WTC11 (cell line): ENCODE measurements around the gene SMARCA2. TPM values are rescaled to one million over a fixed set of nuclear protein-coding genes. Genes with fewer than 3 reads are reported as not detected.

Experiments
- ATAC-seq: fragments of 200-7000 bp; cut with Tn5 transposase; 2 replicates; pipeline ENCODE4 v1.10.0; 2021; ENCODE audit warnings: mild to moderate bottlenecking, moderate library complexity
- CTCF ChIA-PET: fragments of 300-600 bp; sonication (Branson Sonifier 250); formaldehyde crosslinking; loops from one replicate; lab custom pipeline; 2021; ENCODE audit warnings: antibody characterized with exemption; lab: Charles Lee
- POLR2A ChIA-PET: fragments of 350-600 bp; sonication (Branson Sonifier 250); formaldehyde crosslinking; loops from one replicate; lab custom pipeline; 2021; ENCODE audit warnings: antibody characterized with exemption; lab: Charles Lee
- DNase-seq: peaks from one replicate; pipeline ENCODE4 v3.0.0; 2021; ENCODE audit warnings: low spot score
- H3K27ac Mint-ChIP-seq: 2 replicates; pipeline ENCODE4 v1.8.0; 2021; ENCODE audit warnings: mixed read lengths
- H3K27me3 Mint-ChIP-seq: 2 replicates; pipeline ENCODE4 v1.8.0; 2021; ENCODE audit warnings: low read depth, mild to moderate bottlenecking, moderate library complexity, mixed read lengths
- H3K36me3 Mint-ChIP-seq: 2 replicates; pipeline ENCODE4 v1.8.0; 2021; ENCODE audit warnings: mixed read lengths
- H3K4me1 Mint-ChIP-seq: 2 replicates; pipeline ENCODE4 v1.8.0; 2022; ENCODE audit warnings: mixed read lengths
- H3K4me3 Mint-ChIP-seq: 2 replicates; pipeline ENCODE4 v1.8.0; 2021; ENCODE audit warnings: mild to moderate bottlenecking, moderate library complexity, mixed read lengths
- H3K9me3 Mint-ChIP-seq: 2 replicates; pipeline ENCODE4 v1.8.0; 2021; ENCODE audit warnings: mixed read lengths
- ESRRA ChIP-seq: sonication (generic); formaldehyde crosslinking; IDR thresholded peaks from 2 replicates; pipeline ENCODE4 v1.8.1; 2022; ENCODE audit warnings: mild to moderate bottlenecking, missing genetic modification reagents, borderline replicate concordance
- GTF2I ChIP-seq: fragments of 250-450 bp; sonication (Bioruptor Pico); conservative IDR thresholded peaks from 2 replicates; pipeline ENCODE4 v1.4.0; 2021; ENCODE audit warnings: mild to moderate bottlenecking
- HMGA2 ChIP-seq: fragments of 250-450 bp; sonication (Bioruptor Pico); IDR thresholded peaks from 2 replicates; pipeline ENCODE4 v1.4.0; 2021; ENCODE audit warnings: mild to moderate bottlenecking, moderate library complexity
- NR1H2 ChIP-seq: sonication (generic); formaldehyde crosslinking; IDR thresholded peaks from 2 replicates; pipeline ENCODE4 v1.9.0; 2021; ENCODE audit warnings: mild to moderate bottlenecking, moderate library complexity, missing genetic modification reagents
- NR3C1 ChIP-seq: sonication (generic); formaldehyde crosslinking; conservative IDR thresholded peaks from 2 replicates; pipeline ENCODE4 v1.8.1; 2023; ENCODE audit warnings: low read depth, mild to moderate bottlenecking, missing genetic modification reagents
- SMAD4 ChIP-seq: sonication (generic); formaldehyde crosslinking; IDR thresholded peaks from 2 replicates; pipeline ENCODE4 v1.8.0; 2022; ENCODE audit warnings: mild to moderate bottlenecking, missing genetic modification reagents
- total RNA-seq: library from RNA; stranded (reverse); gene quantifications from 3 replicates; pipeline ENCODE4 v1.2.3, GENCODE V29; 2021
- TF ChIP-seq, protein P1 (sequence below): fragments of 250-450 bp; sonication (Bioruptor Pico); IDR thresholded peaks from 2 replicates; pipeline ENCODE4 v1.8.0; 2021; ENCODE audit warnings: mild to moderate bottlenecking
- TF ChIP-seq, protein P2 (sequence below): sonication (generic); formaldehyde crosslinking; IDR thresholded peaks from 2 replicates; pipeline ENCODE4 v1.8.1; 2023; ENCODE audit warnings: mild to moderate bottlenecking, missing genetic modification reagents
- TF ChIP-seq, protein P3 (sequence below): fragments of 250-450 bp; sonication (Bioruptor Pico); IDR thresholded peaks from 2 replicates; pipeline ENCODE4 v1.9.0; 2021; ENCODE audit warnings: mild to moderate bottlenecking
- TF ChIP-seq, protein P4 (sequence below): sonication (generic); formaldehyde crosslinking; IDR thresholded peaks from 2 replicates; pipeline ENCODE4 v1.8.1; 2023; ENCODE audit warnings: mild to moderate bottlenecking, missing genetic modification reagents
- TF ChIP-seq, protein P5 (sequence below): fragments of 250-450 bp; sonication (Bioruptor Pico); IDR thresholded peaks from 2 replicates; pipeline ENCODE4 v1.9.0; 2021; ENCODE audit warnings: moderate library complexity, mild to moderate bottlenecking, inconsistent platforms, borderline replicate concordance
- TF ChIP-seq, protein P6 (sequence below): sonication (generic); formaldehyde crosslinking; IDR thresholded peaks from 2 replicates; pipeline ENCODE4 v1.8.0; 2023; ENCODE audit warnings: missing genetic modification reagents, mild to moderate bottlenecking, borderline replicate concordance
- TF ChIP-seq, protein P7 (sequence below): sonication (generic); formaldehyde crosslinking; IDR thresholded peaks from 2 replicates; pipeline ENCODE4 v1.8.1; 2022; ENCODE audit warnings: missing genetic modification reagents, borderline replicate concordance

SMARCA2 gene
- total RNA-seq, 1 experiment from 2014 or later = 20.3 TPM

DNA sequence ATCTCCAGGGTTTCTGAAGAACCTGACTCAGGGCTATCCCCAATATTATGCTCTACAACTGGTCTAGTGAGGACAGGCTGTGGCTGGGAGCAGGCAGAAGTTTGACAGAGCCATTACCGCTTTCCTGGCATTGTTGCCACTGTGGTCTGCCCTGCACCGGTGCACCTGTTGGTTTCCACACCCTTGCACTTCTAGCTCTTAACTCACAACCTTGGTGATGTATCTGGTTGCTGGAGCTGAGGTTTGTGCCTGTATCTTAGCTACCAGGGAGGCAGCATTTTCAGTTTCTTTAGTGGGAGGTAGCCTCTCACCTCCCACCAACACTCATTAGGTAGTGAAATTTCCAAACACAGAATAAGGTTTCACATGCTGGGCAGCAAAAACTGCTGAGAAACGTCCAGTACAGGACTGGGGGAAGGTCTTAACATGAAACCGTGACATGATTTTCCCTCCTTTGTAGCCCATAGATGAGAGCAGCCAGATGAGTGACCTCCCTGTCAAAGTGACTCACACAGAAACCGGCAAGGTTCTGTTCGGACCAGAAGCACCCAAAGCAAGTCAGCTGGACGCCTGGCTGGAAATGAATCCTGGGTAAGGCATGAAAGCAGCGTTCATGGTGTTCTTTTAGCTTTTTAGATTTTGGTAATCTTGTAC is 57.7 kb downstream of the SMARCA2 start (continued):
- TF ChIP-seq, protein P1, sequence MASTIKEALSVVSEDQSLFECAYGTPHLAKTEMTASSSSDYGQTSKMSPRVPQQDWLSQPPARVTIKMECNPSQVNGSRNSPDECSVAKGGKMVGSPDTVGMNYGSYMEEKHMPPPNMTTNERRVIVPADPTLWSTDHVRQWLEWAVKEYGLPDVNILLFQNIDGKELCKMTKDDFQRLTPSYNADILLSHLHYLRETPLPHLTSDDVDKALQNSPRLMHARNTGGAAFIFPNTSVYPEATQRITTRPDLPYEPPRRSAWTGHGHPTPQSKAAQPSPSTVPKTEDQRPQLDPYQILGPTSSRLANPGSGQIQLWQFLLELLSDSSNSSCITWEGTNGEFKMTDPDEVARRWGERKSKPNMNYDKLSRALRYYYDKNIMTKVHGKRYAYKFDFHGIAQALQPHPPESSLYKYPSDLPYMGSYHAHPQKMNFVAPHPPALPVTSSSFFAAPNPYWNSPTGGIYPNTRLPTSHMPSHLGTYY = no peak
- TF ChIP-seq HMGA2 (CRISPR knock-in tag) = no peak
- TF ChIP-seq, protein P2, sequence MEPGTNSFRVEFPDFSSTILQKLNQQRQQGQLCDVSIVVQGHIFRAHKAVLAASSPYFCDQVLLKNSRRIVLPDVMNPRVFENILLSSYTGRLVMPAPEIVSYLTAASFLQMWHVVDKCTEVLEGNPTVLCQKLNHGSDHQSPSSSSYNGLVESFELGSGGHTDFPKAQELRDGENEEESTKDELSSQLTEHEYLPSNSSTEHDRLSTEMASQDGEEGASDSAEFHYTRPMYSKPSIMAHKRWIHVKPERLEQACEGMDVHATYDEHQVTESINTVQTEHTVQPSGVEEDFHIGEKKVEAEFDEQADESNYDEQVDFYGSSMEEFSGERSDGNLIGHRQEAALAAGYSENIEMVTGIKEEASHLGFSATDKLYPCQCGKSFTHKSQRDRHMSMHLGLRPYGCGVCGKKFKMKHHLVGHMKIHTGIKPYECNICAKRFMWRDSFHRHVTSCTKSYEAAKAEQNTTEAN (CRISPR knock-in tag) = no peak
- TF ChIP-seq, all 79 proteins: peak for 0

DNA sequence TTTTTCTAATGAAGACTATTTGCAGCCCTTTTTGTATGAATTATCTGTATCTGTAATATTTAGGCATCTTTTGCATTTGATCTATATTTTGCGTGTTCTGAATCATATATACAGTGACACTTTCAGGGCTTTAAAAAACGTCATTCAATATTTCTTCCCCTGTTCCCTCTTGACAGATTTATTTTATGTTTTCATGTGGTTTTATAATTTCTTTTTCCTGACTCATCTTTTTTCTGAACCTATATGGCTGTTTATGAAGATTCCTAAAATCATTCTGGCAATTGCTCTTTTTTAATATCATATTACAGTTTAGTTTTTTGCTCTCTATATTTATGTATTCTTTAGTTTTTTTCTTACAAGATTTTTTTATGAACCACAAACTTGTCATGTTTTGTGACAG is 67.6 kb downstream of the SMARCA2 start:
- DNase-seq = no peak
- Mint-ChIP-seq H3K4me3 (no peak overlapping the region), H3K27ac (no peak overlapping the region), H3K27me3 (no peaks in the 10 kb centered on the region), H3K9me3 (no peaks in the 10 kb centered on the region), H3K4me1 (no peaks in the 10 kb centered on the region), H3K36me3 (0 out of 2 replicates have a peak, but pooled peaks cover 3% of the 10 kb centered on the region)
- ATAC-seq = no peak
- TF ChIP-seq, protein P3, sequence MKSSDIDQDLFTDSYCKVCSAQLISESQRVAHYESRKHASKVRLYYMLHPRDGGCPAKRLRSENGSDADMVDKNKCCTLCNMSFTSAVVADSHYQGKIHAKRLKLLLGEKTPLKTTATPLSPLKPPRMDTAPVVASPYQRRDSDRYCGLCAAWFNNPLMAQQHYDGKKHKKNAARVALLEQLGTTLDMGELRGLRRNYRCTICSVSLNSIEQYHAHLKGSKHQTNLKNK (CRISPR knock-in tag) = no peak
- CTCF ChIA-PET = no interaction called here
- POLR2A ChIA-PET = no interaction called here

DNA sequence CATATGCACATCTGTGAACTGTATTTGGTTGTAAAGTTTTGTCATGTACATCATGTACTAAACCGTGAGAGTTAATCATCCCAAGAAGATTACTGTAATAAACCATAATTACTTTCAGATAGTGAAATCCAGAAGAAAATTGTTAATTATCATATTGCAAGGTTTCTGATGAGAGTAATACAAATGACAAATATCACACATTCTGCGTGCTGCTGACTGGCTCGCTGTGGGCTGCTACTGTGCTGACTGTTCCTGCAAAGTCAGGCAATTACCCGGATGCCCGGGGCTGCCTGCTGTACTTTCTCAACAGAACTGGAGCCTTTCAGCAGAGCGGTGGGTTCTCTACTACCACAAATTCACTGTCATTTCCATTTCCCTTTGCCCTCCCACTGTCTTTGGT is 68.3 kb downstream of the SMARCA2 start:
- DNase-seq = no peak
- H3K9me3 Mint-ChIP-seq = no peaks in the 10 kb centered on the region
- 0 out of 2 replicates have a peak, but pooled peaks cover 3% of the 10 kb centered on the region for H3K36me3 Mint-ChIP-seq
- no peak for ATAC-seq
- no peak for TF ChIP-seq NR1H2
- ChIA-PET CTCF (no interaction called here), POLR2A (no interaction called here)
- no peak overlapping the region for H3K27ac Mint-ChIP-seq
- no peak overlapping the region for H3K4me3 Mint-ChIP-seq
- H3K4me1 Mint-ChIP-seq = no peaks in the 10 kb centered on the region
- H3K27me3 Mint-ChIP-seq = no peaks in the 10 kb centered on the region

DNA sequence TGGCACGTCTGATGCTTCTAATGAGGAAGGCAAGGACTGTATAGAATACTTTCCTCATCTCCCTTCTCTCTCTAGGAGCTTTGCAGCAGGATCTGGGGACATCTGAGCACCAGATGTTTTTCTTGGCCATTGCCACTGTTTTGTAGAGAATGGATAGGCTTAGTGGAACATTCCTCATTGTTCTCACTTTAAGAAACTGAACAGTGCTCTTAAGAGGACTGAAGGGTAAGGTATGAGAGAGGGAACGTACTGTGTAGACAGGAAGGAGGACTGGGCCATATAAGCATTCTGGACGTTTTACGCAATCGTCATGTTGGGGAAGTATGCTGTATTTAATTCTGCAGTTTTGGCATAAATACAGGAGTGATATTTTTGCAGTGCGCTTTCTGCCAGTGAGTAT is 70.6 kb downstream of the SMARCA2 start:
- no peak for ATAC-seq
- Mint-ChIP-seq H3K9me3 (no peaks in the 10 kb centered on the region), H3K4me1 (no peaks in the 10 kb centered on the region), H3K36me3 (0 out of 2 replicates have a peak, but pooled peaks cover 3% of the 10 kb centered on the region), H3K27ac (no peak overlapping the region), H3K4me3 (no peak overlapping the region), H3K27me3 (no peaks in the 10 kb centered on the region)
- no peak for DNase-seq
- ChIA-PET CTCF (no interaction called here), POLR2A (interaction anchor here (0.7 kb wide), 1 partner anchor 44 kb away, joined by 3 read pairs; no protein-coding TSS in a partner anchor)
- TF ChIP-seq, protein P4, sequence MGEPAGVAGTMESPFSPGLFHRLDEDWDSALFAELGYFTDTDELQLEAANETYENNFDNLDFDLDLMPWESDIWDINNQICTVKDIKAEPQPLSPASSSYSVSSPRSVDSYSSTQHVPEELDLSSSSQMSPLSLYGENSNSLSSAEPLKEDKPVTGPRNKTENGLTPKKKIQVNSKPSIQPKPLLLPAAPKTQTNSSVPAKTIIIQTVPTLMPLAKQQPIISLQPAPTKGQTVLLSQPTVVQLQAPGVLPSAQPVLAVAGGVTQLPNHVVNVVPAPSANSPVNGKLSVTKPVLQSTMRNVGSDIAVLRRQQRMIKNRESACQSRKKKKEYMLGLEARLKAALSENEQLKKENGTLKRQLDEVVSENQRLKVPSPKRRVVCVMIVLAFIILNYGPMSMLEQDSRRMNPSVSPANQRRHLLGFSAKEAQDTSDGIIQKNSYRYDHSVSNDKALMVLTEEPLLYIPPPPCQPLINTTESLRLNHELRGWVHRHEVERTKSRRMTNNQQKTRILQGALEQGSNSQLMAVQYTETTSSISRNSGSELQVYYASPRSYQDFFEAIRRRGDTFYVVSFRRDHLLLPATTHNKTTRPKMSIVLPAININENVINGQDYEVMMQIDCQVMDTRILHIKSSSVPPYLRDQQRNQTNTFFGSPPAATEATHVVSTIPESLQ (CRISPR knock-in tag) = no peak

DNA sequence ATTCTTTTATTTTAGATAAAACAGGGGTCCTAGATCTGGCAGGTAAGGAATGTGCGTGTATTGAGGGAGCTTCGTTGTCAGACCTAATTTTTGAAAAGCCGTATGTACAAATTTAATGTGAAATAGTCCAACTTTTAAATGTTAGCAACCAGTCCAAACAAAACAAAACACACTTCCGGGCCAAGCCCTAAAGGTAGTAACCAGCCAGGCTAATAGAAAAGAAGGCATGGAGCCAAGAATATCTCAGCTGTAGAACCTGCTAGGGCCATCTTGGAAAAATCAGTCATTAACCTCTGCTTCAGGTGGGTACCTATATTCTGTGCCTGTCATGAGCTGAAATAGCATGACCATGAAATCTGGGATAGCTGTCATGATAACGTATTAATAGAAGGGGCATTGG is 71.0 kb downstream of the SMARCA2 start:
- ATAC-seq (no peak), DNase-seq (no peak)
- Mint-ChIP-seq H3K4me1 (no peaks in the 10 kb centered on the region), H3K4me3 (no peak overlapping the region), H3K9me3 (no peaks in the 10 kb centered on the region), H3K27me3 (no peaks in the 10 kb centered on the region), H3K36me3 (0 out of 2 replicates have a peak, but pooled peaks cover 3% of the 10 kb centered on the region), H3K27ac (no peak overlapping the region)
- POLR2A ChIA-PET = no interaction called here
- CTCF ChIA-PET = interaction anchor here (1.2 kb wide), 1 partner anchor 164 kb away, joined by 3 read pairs; no protein-coding TSS in a partner anchor
- no peak for TF ChIP-seq NR3C1 (CRISPR knock-in tag)
- TF ChIP-seq SMAD4 (CRISPR knock-in tag) = no peak
- TF ChIP-seq GTF2I (CRISPR knock-in tag) = no peak
- TF ChIP-seq, protein P5, sequence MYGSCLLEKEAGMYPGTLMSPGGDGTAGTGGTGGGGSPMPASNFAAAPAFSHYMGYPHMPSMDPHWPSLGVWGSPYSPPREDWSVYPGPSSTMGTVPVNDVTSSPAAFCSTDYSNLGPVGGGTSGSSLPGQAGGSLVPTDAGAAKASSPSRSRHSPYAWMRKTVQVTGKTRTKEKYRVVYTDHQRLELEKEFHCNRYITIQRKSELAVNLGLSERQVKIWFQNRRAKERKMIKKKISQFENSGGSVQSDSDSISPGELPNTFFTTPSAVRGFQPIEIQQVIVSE (CRISPR knock-in tag) = no peak
- TF ChIP-seq, protein P6, sequence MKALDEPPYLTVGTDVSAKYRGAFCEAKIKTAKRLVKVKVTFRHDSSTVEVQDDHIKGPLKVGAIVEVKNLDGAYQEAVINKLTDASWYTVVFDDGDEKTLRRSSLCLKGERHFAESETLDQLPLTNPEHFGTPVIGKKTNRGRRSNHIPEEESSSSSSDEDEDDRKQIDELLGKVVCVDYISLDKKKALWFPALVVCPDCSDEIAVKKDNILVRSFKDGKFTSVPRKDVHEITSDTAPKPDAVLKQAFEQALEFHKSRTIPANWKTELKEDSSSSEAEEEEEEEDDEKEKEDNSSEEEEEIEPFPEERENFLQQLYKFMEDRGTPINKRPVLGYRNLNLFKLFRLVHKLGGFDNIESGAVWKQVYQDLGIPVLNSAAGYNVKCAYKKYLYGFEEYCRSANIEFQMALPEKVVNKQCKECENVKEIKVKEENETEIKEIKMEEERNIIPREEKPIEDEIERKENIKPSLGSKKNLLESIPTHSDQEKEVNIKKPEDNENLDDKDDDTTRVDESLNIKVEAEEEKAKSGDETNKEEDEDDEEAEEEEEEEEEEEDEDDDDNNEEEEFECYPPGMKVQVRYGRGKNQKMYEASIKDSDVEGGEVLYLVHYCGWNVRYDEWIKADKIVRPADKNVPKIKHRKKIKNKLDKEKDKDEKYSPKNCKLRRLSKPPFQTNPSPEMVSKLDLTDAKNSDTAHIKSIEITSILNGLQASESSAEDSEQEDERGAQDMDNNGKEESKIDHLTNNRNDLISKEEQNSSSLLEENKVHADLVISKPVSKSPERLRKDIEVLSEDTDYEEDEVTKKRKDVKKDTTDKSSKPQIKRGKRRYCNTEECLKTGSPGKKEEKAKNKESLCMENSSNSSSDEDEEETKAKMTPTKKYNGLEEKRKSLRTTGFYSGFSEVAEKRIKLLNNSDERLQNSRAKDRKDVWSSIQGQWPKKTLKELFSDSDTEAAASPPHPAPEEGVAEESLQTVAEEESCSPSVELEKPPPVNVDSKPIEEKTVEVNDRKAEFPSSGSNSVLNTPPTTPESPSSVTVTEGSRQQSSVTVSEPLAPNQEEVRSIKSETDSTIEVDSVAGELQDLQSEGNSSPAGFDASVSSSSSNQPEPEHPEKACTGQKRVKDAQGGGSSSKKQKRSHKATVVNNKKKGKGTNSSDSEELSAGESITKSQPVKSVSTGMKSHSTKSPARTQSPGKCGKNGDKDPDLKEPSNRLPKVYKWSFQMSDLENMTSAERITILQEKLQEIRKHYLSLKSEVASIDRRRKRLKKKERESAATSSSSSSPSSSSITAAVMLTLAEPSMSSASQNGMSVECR = no peak
- TF ChIP-seq ESRRA = no peak
- TF ChIP-seq, protein P7, sequence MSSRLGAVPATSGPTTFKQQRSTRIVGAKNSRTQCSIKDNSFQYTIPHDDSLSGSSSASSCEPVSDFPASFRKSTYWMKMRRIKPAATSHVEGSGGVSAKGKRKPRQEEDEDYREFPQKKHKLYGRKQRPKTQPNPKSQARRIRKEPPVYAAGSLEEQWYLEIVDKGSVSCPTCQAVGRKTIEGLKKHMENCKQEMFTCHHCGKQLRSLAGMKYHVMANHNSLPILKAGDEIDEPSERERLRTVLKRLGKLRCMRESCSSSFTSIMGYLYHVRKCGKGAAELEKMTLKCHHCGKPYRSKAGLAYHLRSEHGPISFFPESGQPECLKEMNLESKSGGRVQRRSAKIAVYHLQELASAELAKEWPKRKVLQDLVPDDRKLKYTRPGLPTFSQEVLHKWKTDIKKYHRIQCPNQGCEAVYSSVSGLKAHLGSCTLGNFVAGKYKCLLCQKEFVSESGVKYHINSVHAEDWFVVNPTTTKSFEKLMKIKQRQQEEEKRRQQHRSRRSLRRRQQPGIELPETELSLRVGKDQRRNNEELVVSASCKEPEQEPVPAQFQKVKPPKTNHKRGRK (CRISPR knock-in tag) = no peak
